ENCODE measurements around the gene HOXA1.
"Not testable (repeated sequence)": the region's sequence is repeated elsewhere in the genome, so short reads cannot be mapped to it uniquely, and the experiment has no call there.

Gene HOXA1

DNA sequence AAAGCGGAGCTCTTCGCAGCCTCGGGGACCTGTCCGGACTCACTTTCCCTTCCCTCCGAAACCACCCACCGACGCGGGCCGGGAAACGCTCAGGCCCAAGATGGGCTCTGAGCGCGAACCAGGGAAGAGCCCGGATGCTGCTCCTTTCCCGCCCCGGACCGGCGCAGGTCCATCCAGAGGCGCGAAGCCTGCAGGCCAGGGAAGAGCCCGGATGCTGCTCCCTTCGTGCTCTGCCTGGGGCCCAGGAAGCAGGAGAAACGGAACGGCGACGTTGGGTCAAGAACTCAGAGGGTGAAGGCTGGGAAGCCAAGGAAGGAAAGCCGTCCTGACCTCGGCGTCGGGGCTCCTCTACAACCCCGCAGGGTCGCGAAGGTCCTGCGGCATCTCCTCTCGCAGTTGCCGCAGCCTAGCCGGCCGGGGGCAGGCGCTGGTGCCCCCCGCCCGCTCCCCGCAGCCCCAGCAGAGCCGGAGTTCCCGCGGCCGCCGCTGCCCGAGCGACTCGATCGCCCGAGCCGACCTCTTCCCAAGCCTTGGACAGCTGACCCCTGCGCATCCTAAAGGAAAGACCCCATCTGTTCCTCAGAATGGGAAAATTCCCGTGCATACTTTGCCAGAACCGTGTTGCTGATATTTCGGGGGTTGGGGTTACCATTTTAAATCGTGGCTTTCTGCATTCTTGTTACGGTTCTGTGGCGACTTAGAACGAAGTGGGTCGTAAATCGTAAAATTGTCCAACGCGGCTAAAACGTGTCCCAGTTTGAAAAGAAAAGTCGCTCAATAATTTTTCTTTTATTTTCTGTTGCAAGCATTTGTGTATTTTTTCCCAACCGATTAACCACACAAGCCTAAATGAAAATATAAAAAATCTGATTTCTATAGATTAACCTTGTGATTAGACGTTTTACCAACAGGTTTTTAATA is 7.5 kb downstream of the HOXA1 start:
- DNase-seq = no peak

- DNase-seq = no peak
Measured at GRCh38 chr7:27083646-27084045, 12.2 kb downstream of the HOXA1 start.

DNA sequence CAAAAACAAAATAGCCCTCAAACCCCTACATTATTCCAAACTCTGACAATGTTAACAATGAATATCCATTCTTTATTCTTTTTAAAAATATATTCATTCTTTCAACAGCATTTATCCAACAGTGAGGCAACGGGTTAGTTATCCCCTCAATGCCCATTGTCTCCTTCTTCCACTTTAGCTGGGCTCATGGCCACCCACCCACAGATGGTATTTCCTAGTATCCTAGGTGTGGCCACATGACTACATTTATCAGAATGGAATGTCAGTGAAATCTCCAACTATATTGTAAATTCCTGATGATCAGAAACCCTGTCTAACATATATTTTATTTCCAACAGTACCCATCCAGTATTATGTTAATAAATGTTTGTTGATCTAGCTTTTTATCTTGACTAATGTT is 13.6 kb downstream of the HOXA1 start:
- no peak for DNase-seq

GRCh38 chr7:27080844-27081436 is 14.9 kb downstream of the HOXA1 start:
- no peak for DNase-seq

- no peak for DNase-seq
Measured at GRCh38 chr7:27079234-27079975, 16.4 kb downstream of the HOXA1 start.

- DNase-seq = no peak
Measured at GRCh38 chr7:27078616-27079233, 17.1 kb downstream of the HOXA1 start.

DNA sequence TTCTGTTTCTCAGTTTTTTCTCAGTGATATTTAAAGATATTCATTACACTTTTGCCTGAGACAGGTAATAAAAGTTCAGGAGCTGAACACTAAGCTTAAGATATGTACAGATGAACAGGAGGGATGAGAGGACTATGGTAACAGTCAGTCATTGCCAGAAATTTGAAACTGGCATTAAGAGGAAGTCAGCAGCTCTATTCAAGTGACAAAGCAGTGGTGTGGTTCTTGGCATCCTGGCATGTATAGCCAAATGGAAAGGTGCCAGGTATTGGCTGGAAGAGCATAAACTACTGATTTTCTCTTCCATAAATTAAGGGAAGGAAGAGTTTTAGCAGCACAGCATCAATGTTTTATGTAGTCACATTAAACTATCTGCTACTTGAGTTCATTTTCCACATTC is 22.7 kb downstream of the HOXA1 start:
- no peak for DNase-seq

- DNase-seq = no peak
Measured at GRCh38 chr7:27071622-27072390, 24.0 kb downstream of the HOXA1 start.

- DNase-seq = peak; percentile 48
Measured at GRCh38 chr7:27068259-27068658, 27.5 kb downstream of the HOXA1 start.

DNA sequence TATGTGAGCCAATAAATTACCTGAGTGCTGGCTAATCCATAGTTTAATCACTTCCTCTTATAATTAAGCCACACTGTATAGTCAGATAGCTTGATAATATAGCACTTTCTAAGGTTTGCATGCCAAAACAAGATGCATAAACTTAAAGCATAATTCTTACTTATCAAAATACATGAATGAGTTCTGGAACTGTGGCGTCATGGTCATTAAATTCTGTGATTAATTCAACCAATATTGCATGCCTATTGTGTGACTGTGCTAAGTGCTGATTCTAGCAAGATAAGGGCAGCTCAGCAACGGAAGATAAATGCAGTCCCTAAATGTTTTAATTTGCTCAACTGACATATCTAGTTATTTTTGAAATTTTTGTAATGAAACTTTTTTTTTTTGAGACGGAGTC is 29.7 kb downstream of the HOXA1 start:
- no peak for DNase-seq

- DNase-seq = no peak
Measured at GRCh38 chr7:27065709-27066108, 30.1 kb downstream of the HOXA1 start.

- DNase-seq = no peak
Measured at GRCh38 chr7:27064661-27065060, 31.1 kb downstream of the HOXA1 start.

GRCh38 chr7:27064159-27064558 is 31.6 kb downstream of the HOXA1 start:
- no peak for DNase-seq

- DNase-seq = no peak
Measured at GRCh38 chr7:27062946-27063345, 32.9 kb downstream of the HOXA1 start.

DNA sequence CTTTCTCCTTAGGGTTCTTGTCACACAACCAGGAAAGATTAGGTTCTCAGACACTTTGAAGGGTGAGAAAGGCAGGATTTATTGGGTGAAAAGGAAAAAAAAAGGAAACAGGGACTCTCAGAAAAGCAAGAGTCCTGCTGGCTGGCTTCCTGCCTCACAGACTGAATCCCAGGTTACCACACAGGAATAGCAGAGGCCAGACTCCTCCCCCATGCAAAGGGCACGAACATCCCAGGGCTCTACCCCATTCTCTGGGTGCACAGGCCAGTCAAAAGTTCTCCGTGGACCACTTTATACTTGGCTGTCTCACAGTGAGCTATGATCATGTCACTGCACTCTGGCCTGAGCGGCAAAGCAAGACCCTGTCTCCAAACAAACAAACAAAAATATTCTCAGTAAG is 42.6 kb downstream of the HOXA1 start:
- no peak for DNase-seq

- DNase-seq = no peak
Measured at GRCh38 chr7:27051451-27051850, 44.3 kb downstream of the HOXA1 start.

GRCh38 chr7:27048438-27048837 is 47.4 kb downstream of the HOXA1 start:
- no peak for DNase-seq

DNA sequence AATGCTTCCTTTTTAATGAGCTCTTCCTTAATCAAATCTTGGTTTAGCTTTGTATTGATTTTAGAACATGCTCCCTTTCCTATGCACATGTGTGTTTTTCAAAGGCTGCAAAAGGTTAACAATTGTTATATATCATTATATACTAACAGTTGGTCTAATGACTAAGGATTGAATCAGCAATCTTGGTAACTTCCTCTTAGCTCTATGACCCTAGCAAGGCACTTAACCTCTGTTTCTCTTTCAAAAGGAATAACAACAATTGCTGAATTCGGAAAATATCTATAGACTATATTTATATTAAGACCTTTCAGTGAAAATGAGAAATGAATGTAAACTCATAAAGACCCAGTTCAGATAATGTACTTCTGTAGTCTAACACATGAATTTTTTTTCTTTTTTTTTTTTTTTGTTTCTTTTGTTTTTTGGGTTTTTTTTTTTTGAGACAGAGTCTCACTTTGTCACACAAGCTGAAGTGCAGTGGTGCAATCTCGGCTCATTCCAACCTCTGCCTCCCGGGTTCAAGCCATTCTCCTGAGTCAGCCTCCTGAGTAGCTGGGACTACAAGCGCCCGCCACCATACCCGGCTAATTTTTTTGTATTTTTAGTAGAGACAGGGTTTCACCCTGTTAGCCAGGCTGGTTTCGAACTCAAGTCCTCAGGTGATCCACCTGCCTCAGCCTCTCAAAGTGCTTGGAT is 48.8 kb downstream of the HOXA1 start:
- DNase-seq = no peak

DNA sequence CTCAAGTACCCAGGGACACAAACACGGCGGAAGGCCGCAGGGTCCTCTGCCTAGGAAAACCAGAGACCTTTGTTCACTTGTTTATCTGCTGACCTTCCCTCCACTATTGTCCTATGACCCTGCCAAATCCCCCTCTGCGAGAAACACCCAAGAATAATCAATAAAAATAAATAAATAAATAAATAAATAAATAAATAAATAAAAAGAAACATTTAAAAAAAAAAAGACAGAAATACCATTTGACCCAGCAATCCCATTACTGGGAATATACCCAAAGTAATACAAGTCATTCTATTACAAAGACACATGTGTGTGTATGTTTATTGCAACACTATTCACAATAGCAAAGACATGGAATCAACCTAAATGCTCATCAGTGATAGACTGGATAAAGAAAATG is 49.8 kb downstream of the HOXA1 start:
- not testable (repeated sequence) for DNase-seq

- not testable (repeated sequence) for DNase-seq
Measured at GRCh38 chr7:27045066-27045465, 50.7 kb downstream of the HOXA1 start.

Data from NCI-H526 treated with DMSO at 0.1 percent for 48 hours (cell line).